Testis (tissue), 3 donors: ENCODE measurements around the gene MRAP2. TPM values are rescaled to one million over a fixed set of nuclear protein-coding genes. Genes with fewer than 3 reads are reported as not detected.
"Not testable (repeated sequence)": the region's sequence is repeated elsewhere in the genome, so short reads cannot be mapped to it uniquely, and the experiment has no call there.

Experiments used
- DNase-seq: peaks from one replicate; pipeline ENCODE4 v3.0.0-alpha.2; 2019
- H3K27ac ChIP-seq, 2 donors: fragments of 200-600 bp; sonication (generic); one replicate each; pipeline ENCODE4 v1.5.1; 2019
- H3K27me3 ChIP-seq: fragments of 200-600 bp; sonication (generic); one replicate; pipeline ENCODE4 v1.5.1; 2019
- H3K36me3 ChIP-seq: fragments of 200-600 bp; sonication (generic); one replicate; pipeline ENCODE4 v1.5.1; 2017; ENCODE audit warnings: low read depth; ENCODE audit errors: missing control alignments
- H3K4me1 ChIP-seq: fragments of 200-600 bp; sonication (generic); one replicate; pipeline ENCODE4 v1.5.1; 2019
- H3K4me3 ChIP-seq, 2 donors: fragments of 200-600 bp; sonication (generic); one replicate each; pipeline ENCODE4 v1.5.1; 2017 to 2019
- H3K9me3 ChIP-seq: fragments of 200-600 bp; sonication (generic); one replicate; pipeline ENCODE4 v1.5.1; 2017
- CTCF ChIP-seq, 3 experiments: fragments of 450-650 bp in 2 of 3; fragments of 200-600 bp in 1 of 3; sonication (generic) in 1 of 3; IDR thresholded peaks; one replicate each; pipeline ENCODE4 v1.5.1; 2016 to 2019; ENCODE audit warnings: antibody characterized with exemption in 3 of 3, mild to moderate bottlenecking in 2 of 3, moderate library complexity in 1 of 3
- POLR2A ChIP-seq: fragments of 450-650 bp; IDR thresholded peaks from one replicate; pipeline ENCODE4 v1.6.1; 2017; ENCODE audit warnings: antibody characterized with exemption, mild to moderate bottlenecking, moderate library complexity
- WGBS, 2 donors: methylation state at CpG; one replicate each; pipeline ENCODE4 v1.1.5; 2018; 5-methylcytosine and 5-hydroxymethylcytosine counted together
- intact Hi-C: fragments of 100-400 bp; cut with DNase I; formaldehyde crosslinking; loops from one replicate; pipeline ENCODE4 v1.15.1; 2023; ENCODE audit warnings: low total_unique reads
- polyA plus RNA-seq: library from polyadenylated mRNA; stranded (reverse); fragments of 350-450 nt; fragmentation: Illumina TruSeq; extraction: RNeasy Lipid Tissue Mini Kit (QIAGEN cat#74804); gene quantifications from one replicate; pipeline ENCODE4 v1.2.3, GENCODE V29; 2014; ENCODE audit warnings: low read depth, low replicate concordance; ENCODE audit not compliant: insufficient read depth
- total RNA-seq, 2 donors: library from RNA; depleted of rRNA; stranded (reverse); fragments of >200 nt; gene quantifications; one replicate each; pipeline ENCODE4 v1.2.3, GENCODE V29; 2016

Gene MRAP2
- total and polyA plus RNA-seq, 3 donors from 2014 or later = 3.2 to 5.4 (median 4.1) TPM

- Histone ChIP-seq H3K27me3 (no peaks in the 10 kb centered on the region), H3K4me3 (no peak overlapping the region), H3K27ac (no peak overlapping the region), H3K9me3 (no peaks in the 10 kb centered on the region), H3K4me1 (no peaks in the 10 kb centered on the region), H3K36me3 (no peaks in the 10 kb centered on the region)
- no peak for DNase-seq
- intact Hi-C loops = no loop called here
- no peak for TF ChIP-seq CTCF (IDR thresholded peaks at IDR 0.05)
- no peak for TF ChIP-seq POLR2A
Observed at GRCh38 chr6:84119277-84119676, 85.7 kb downstream of the MRAP2 start.

DNA sequence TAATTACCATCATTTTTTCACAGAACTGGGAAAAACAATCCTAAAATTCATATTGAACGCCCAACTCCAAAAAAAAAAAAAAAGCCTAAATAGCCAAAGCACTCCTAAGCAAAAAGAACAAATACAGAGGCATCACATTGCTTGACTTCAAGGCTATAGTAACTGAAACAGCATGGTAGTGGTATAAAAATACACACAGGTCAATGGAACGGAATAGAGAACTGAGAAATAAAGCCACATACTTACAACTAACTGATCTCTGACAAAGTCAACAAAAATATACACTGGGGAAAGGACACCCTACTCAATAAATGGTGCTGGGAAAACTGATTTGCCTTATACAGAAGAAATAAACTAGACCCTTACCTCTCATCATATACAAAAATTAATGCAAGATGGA is 89.6 kb downstream of the MRAP2 start:
- Histone ChIP-seq H3K27me3 (no peaks in the 10 kb centered on the region), H3K27ac (no peak overlapping the region), H3K4me3 (no peak overlapping the region), H3K36me3 (no peaks in the 10 kb centered on the region), H3K4me1 (no peaks in the 10 kb centered on the region), H3K9me3 (no peaks in the 10 kb centered on the region)
- DNase-seq = no peak
- intact Hi-C loops = no loop called here
- TF ChIP-seq POLR2A (no peak), CTCF (IDR thresholded peaks at IDR 0.05) (no peak)
- 90 to 95% methylated on average over 2 of the region's 2 CpGs for WGBS, 2 donors

- H3K9me3 ChIP-seq, DNase-seq, H3K27ac ChIP-seq, H3K36me3 ChIP-seq, intact Hi-C loops, H3K4me1 ChIP-seq, H3K27me3 ChIP-seq, H3K4me3 ChIP-seq: not testable (repeated sequence)
- whole genome bisulfite sequencing, 2 donors = 86 to 100% methylated on average over 1 of the region's 1 CpG
Observed at GRCh38 chr6:84129588-84129987, 96.0 kb downstream of the MRAP2 start.

- DNase-seq, H3K9me3 ChIP-seq, H3K4me1 ChIP-seq, H3K36me3 ChIP-seq, H3K4me3 ChIP-seq, intact Hi-C loops, H3K27me3 ChIP-seq, H3K27ac ChIP-seq: not testable (repeated sequence)
- 95 to 100% methylated on average over 9 of the region's 9 CpGs for WGBS, 2 donors
Observed at GRCh38 chr6:84133385-84133784, 99.8 kb downstream of the MRAP2 start.

DNA sequence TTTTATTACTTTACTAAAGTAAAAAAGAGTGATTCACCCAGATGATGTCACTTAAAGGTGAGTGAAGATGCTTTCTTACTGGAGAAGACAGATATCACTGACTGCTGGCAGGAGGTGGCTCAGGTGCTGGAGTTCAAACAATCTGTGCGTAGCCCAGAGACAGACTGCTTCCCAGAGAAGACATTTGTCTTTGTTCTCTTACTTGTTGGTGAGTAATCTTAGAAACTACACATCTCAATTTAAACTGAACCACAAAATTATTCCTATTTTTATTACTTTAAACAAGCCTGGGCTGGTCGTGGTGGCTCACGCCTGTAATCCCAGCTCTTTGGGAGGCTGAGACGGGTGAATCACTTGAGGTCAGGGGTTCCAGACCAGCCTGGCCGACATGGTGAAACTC is 101.7 kb downstream of the MRAP2 start:
- DNase-seq = no peak
- Histone ChIP-seq H3K9me3 (no peaks in the 10 kb centered on the region), H3K27me3 (no peaks in the 10 kb centered on the region), H3K27ac (no peak overlapping the region), H3K36me3 (no peaks in the 10 kb centered on the region), H3K4me1 (no peaks in the 10 kb centered on the region), H3K4me3 (no peak overlapping the region)
- no peak for TF ChIP-seq POLR2A
- no peak for TF ChIP-seq CTCF (IDR thresholded peaks at IDR 0.05)
- 96 to 98% methylated on average over 5 of the region's 5 CpGs for WGBS, 2 donors
- intact Hi-C loops = no loop called here

- no peaks in the 10 kb centered on the region for H3K9me3 ChIP-seq
- 79 to 82% methylated on average over 4 of the region's 4 CpGs for WGBS, 2 donors
- intact Hi-C loops = no loop called here
- no peak overlapping the region for H3K27ac ChIP-seq
- H3K4me1 ChIP-seq = no peaks in the 10 kb centered on the region
- no peaks in the 10 kb centered on the region for H3K27me3 ChIP-seq
- H3K36me3 ChIP-seq = no peaks in the 10 kb centered on the region
- H3K4me3 ChIP-seq = no peak overlapping the region
- no peak for DNase-seq
- TF ChIP-seq CTCF (IDR thresholded peaks at IDR 0.05) = no peak
- TF ChIP-seq POLR2A = no peak
Observed at GRCh38 chr6:84136364-84137050, 102.9 kb downstream of the MRAP2 start.
